Duodenal mucosa (tissue), 2 donors: Measurements from ENCODE around the gene CERS6.

Source experiments
- H3K27ac ChIP-seq: one replicate; pipeline ENCODE4 v1.7.0; 2013; ENCODE audit warnings: low read depth, low read length
- H3K27me3 ChIP-seq, 2 donors: one replicate each; pipeline ENCODE4 v1.7.0; 2013; ENCODE audit warnings: low read length in 2 of 2, control low read depth in 1 of 2; ENCODE audit not compliant: insufficient read depth in 2 of 2, control insufficient read depth in 1 of 2
- H3K36me3 ChIP-seq, 2 donors: one replicate each; pipeline ENCODE4 v1.7.0; 2013; ENCODE audit warnings: low read length in 2 of 2, control low read depth in 1 of 2; ENCODE audit not compliant: insufficient read depth in 2 of 2, control insufficient read depth in 1 of 2
- H3K4me1 ChIP-seq, 2 donors: one replicate each; pipeline ENCODE4 v1.7.0; 2013; ENCODE audit warnings: low read length in 2 of 2, control low read depth in 1 of 2; ENCODE audit not compliant: insufficient read depth in 2 of 2, control insufficient read depth in 1 of 2
- H3K4me3 ChIP-seq, 2 donors: one replicate each; pipeline ENCODE4 v1.7.0; 2013; ENCODE audit warnings: low read length in 2 of 2, low read depth in 1 of 2
- H3K9ac ChIP-seq, 2 donors: one replicate each; pipeline ENCODE4 v1.7.0; 2013; ENCODE audit warnings: low read length in 2 of 2, low read depth in 1 of 2
- H3K9me3 ChIP-seq, 2 donors: one replicate each; pipeline ENCODE4 v1.7.0; 2013; ENCODE audit warnings: low read length in 2 of 2, control low read depth in 1 of 2; ENCODE audit not compliant: control insufficient read depth in 1 of 2

CERS6 gene

GRCh38 chr2:168593713-168594112, 137.6 kb downstream of the CERS6 start:
- no peaks in the 10 kb centered on the region for H3K36me3 ChIP-seq
- no peak overlapping the region for H3K4me3 ChIP-seq
- no peaks in the 10 kb centered on the region for H3K9me3 ChIP-seq
- no peaks in the 10 kb centered on the region for H3K4me1 ChIP-seq
- H3K27ac ChIP-seq = no peak overlapping the region
- H3K9ac ChIP-seq = no peak overlapping the region
- H3K27me3 ChIP-seq = no peaks in the 10 kb centered on the region

GRCh38 chr2:168594778-168595177, 138.7 kb downstream of the CERS6 start:
- no peaks in the 10 kb centered on the region for H3K36me3 ChIP-seq
- no peaks in the 10 kb centered on the region for H3K9me3 ChIP-seq
- no peaks in the 10 kb centered on the region for H3K27me3 ChIP-seq
- H3K9ac ChIP-seq = no peak overlapping the region
- no peak overlapping the region for H3K27ac ChIP-seq
- no peak overlapping the region for H3K4me3 ChIP-seq
- no peaks in the 10 kb centered on the region for H3K4me1 ChIP-seq

- H3K9me3 ChIP-seq = no peaks in the 10 kb centered on the region
- H3K27ac ChIP-seq = no peak overlapping the region
- no peaks in the 10 kb centered on the region for H3K36me3 ChIP-seq
- H3K27me3 ChIP-seq = no peaks in the 10 kb centered on the region
- no peak overlapping the region for H3K4me3 ChIP-seq
- H3K9ac ChIP-seq = no peak overlapping the region
- no peaks in the 10 kb centered on the region for H3K4me1 ChIP-seq
These were observed 141.0 kb downstream of the CERS6 start for GRCh38 chr2:168596881-168597655.

- H3K27me3 ChIP-seq = no peaks in the 10 kb centered on the region
- no peaks in the 10 kb centered on the region for H3K4me1 ChIP-seq
- H3K9me3 ChIP-seq = peaks cover 0 to under 1% of the 10 kb centered on the region in 2 donors
- H3K4me3 ChIP-seq = no peak overlapping the region
- H3K9ac ChIP-seq = no peak overlapping the region
- H3K27ac ChIP-seq = no peak overlapping the region
- no peaks in the 10 kb centered on the region for H3K36me3 ChIP-seq
These were observed 143.7 kb downstream of the CERS6 start for GRCh38 chr2:168599738-168600137.

DNA sequence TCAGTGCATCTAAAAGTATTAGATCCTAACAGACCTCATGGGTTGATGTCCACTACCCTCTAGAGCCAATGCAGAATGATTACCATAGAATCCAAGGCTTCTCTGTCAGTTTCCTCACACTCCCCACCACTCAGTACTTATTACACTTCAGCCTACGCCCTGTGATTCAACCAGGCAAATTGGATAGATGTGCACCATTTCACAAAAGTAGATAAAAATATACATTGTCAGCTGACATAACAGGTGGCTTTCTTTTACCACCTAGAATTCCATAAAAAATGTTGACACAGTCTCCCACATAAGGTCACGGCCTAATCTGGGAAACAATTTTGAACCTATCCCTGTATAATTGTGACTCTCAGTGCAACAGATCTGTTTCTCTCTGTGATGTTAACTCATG, 144.9 kb downstream of the CERS6 start:
- peaks cover 0 to 8% of the 10 kb centered on the region in 2 donors for H3K36me3 ChIP-seq
- no peaks in the 10 kb centered on the region for H3K4me1 ChIP-seq
- H3K27ac ChIP-seq = no peak overlapping the region
- peaks cover 6 to 12% of the 10 kb centered on the region in 2 donors for H3K9me3 ChIP-seq
- no peaks in the 10 kb centered on the region for H3K27me3 ChIP-seq
- no peak overlapping the region for H3K9ac ChIP-seq
- no peak overlapping the region for H3K4me3 ChIP-seq

DNA sequence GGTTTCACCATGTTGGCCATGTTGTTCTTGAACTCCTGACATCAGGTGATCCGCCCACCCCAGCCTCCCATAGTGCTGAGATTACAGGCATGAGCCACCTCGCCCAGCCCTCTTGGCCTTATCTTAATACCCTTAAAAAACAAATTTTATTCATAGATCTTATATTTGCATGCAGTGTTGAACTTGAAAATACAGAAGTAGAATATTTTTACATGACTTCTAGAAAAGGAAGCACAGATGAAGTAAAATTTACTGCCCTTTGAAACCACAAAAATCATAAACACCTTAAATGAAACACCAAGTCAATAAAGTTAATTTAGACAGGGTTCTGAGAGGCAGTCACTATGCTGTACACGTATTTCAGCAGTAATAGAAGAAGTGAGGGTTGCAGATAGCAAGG, 145.7 kb downstream of the CERS6 start:
- Histone ChIP-seq H3K4me1 (no peaks in the 10 kb centered on the region), H3K9me3 (peaks cover 9 to 13% of the 10 kb centered on the region in 2 donors), H3K9ac (no peak overlapping the region), H3K36me3 (peaks cover 0 to 8% of the 10 kb centered on the region in 2 donors), H3K27me3 (no peaks in the 10 kb centered on the region), H3K4me3 (no peak overlapping the region), H3K27ac (no peak overlapping the region)

DNA sequence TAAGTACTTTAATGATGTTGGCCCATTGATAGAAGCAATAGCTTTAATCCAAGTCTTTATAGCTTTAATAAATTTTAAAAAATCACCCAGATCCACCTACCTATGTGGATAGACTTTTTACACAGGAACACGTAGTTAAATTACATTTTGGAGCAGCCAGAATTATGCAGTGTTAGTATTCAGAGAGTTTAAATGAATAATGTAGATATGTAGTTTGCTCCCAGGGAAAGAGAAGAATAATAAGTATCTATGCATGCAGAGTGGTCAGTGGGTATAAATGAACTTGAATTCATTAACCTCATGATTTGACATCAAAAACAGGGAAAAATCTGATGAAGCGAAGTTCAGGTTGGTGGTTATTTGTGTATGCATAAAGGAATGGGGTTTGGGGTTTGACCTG, 146.3 kb downstream of the CERS6 start:
- Histone ChIP-seq H3K36me3 (peaks cover 0 to 8% of the 10 kb centered on the region in 2 donors), H3K9ac (no peak overlapping the region), H3K4me1 (no peaks in the 10 kb centered on the region), H3K27ac (no peak overlapping the region), H3K4me3 (no peak overlapping the region), H3K27me3 (no peaks in the 10 kb centered on the region), H3K9me3 (peaks cover 9 to 13% of the 10 kb centered on the region in 2 donors)

DNA sequence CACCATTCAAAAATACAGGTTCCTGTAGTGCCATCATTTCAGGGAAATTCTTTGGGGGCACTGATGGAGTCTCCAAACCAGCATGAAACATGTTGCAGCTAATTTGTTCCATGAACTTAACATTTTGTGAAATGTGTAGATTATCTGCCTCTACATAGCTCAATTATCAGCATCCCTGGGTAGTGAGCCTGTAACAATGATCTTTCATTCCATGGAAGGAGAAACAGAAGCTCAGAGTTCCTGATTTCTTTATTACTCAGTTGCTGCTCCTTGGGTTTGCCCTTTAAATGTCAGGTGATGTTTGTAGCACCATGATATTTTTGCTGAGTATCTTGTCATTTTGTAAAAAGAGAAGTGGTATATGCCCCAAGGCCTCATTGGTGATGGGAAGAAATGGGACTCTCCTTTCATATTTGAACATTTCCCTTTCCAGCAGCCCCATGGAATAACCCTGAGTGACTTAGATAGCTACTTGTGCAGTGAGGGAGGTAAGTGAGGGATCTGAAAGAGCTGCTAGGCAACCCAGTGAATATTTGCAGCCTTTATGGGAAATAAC, 146.9 kb downstream of the CERS6 start:
- Histone ChIP-seq H3K27me3 (no peaks in the 10 kb centered on the region), H3K36me3 (peaks cover 0 to 8% of the 10 kb centered on the region in 2 donors), H3K9ac (no peak overlapping the region), H3K4me3 (no peak overlapping the region), H3K27ac (no peak overlapping the region), H3K4me1 (no peaks in the 10 kb centered on the region), H3K9me3 (peaks cover 9 to 13% of the 10 kb centered on the region in 2 donors)

- Histone ChIP-seq H3K9ac (no peak overlapping the region), H3K27ac (no peak overlapping the region), H3K4me1 (no peaks in the 10 kb centered on the region), H3K9me3 (peaks cover 9 to 13% of the 10 kb centered on the region in 2 donors), H3K36me3 (peaks cover 0 to 8% of the 10 kb centered on the region in 2 donors), H3K4me3 (no peak overlapping the region), H3K27me3 (no peaks in the 10 kb centered on the region)
These were observed 147.4 kb downstream of the CERS6 start for GRCh38 chr2:168603439-168603961.

- Histone ChIP-seq H3K36me3 (peaks cover 0 to 8% of the 10 kb centered on the region in 2 donors), H3K9ac (no peak overlapping the region), H3K27me3 (no peaks in the 10 kb centered on the region), H3K27ac (no peak overlapping the region), H3K4me1 (no peaks in the 10 kb centered on the region), H3K4me3 (no peak overlapping the region), H3K9me3 (peaks cover 9 to 13% of the 10 kb centered on the region in 2 donors)
These were observed 148.2 kb downstream of the CERS6 start for GRCh38 chr2:168604252-168604651.
